Breast epithelium (tissue), 3 donors: ENCODE data around the gene ACOT4.
"Not testable (repeated sequence)": the region's sequence is repeated elsewhere in the genome, so short reads cannot be mapped to it uniquely, and the experiment has no call there.

Experiments
- CTCF ChIP-seq, 3 donors: fragments of 450-650 bp; IDR thresholded peaks; one replicate each; pipeline ENCODE4 v1.5.1; 2016 to 2017; ENCODE audit warnings: antibody characterized with exemption in 3 of 3, mild to moderate bottlenecking in 3 of 3, moderate library complexity in 3 of 3
- POLR2A ChIP-seq: fragments of 450-650 bp; IDR thresholded peaks from one replicate; pipeline ENCODE4 v1.6.1; 2016; ENCODE audit warnings: antibody characterized with exemption, mild to moderate bottlenecking, moderate library complexity
- POLR2AphosphoS5 ChIP-seq, 3 donors: sonication (generic); formaldehyde crosslinking; IDR thresholded peaks; one replicate each; pipeline ENCODE4 v1.6.1; 2017; ENCODE audit warnings: antibody characterized with exemption in 3 of 3

DNA sequence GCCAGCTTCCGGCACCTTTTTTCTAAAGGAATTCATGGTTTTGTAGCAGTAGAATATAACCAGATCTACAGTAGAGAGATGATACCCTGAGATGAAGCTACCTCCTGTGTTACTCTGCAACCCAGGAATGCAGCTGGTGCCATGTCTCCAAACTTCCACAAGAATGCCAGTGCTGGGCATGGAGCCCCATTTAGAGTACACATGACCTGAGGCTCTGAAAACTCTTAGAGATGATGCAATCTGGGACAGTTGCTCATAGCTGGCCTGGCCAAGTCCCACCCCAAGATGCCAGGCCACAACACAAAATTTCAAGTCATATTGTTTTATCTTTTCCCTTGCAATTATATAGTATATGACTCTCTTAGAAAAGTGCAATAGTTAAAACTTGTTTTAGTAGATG, 46.3 kb upstream of the ACOT4 start:
- TF ChIP-seq POLR2A; CTCF (IDR thresholded peaks at IDR 0.05); POLR2AphosphoS5 (IDR thresholded peaks at IDR 0.05): not testable (repeated sequence)
